GM13977 (cell line): ENCODE measurements around the gene ATP8A2.

Experiments
- DNase-seq: peaks from one replicate; pipeline ENCODE4 v3.0.0; 2012; ENCODE audit warnings: low spot score
- in situ Hi-C: fragments of 300-500 bp; cut with MboI; formaldehyde crosslinking; loops from one replicate; pipeline ENCODE4 v1.12.0; 2022; ENCODE audit warnings: low sequenced_read_pairs, low pct_unique_long_range_greater_than_20kb, mixed read lengths, inconsistent platforms; ENCODE audit not compliant: unreplicated experiment
- TF ChIP-seq, protein P1 (sequence below): IDR thresholded peaks from 2 replicates; pipeline ENCODE4 v1.5.1; 2012; ENCODE audit warnings: mild to moderate bottlenecking, control low read depth; ENCODE audit not compliant: insufficient read depth; ENCODE audit errors: extremely low read depth, missing control alignments

ATP8A2 gene

DNA sequence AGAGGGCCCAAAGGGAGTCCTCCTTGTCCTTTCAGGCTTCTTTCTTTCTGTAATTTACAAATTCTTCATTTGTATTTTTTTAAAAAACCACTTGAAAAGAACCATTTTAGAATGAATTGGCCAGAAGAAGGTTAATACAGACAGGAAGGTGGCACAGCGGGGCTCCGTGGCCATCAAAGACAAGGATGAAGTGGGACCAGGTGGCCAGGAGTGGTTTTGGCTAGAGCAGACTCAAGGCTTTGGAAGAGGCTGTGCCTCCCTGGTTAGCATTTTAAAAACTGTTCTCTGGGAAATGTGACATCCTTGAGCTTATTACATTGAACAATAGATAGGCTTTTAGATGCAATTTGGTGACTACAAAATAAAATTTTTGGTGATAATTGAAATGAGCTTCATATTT, 48.4 kb downstream of the ATP8A2 start:
- TF ChIP-seq, protein P1, sequence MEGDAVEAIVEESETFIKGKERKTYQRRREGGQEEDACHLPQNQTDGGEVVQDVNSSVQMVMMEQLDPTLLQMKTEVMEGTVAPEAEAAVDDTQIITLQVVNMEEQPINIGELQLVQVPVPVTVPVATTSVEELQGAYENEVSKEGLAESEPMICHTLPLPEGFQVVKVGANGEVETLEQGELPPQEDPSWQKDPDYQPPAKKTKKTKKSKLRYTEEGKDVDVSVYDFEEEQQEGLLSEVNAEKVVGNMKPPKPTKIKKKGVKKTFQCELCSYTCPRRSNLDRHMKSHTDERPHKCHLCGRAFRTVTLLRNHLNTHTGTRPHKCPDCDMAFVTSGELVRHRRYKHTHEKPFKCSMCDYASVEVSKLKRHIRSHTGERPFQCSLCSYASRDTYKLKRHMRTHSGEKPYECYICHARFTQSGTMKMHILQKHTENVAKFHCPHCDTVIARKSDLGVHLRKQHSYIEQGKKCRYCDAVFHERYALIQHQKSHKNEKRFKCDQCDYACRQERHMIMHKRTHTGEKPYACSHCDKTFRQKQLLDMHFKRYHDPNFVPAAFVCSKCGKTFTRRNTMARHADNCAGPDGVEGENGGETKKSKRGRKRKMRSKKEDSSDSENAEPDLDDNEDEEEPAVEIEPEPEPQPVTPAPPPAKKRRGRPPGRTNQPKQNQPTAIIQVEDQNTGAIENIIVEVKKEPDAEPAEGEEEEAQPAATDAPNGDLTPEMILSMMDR: no peak
- in situ Hi-C loops: no loop called here
- DNase-seq: no peak

DNA sequence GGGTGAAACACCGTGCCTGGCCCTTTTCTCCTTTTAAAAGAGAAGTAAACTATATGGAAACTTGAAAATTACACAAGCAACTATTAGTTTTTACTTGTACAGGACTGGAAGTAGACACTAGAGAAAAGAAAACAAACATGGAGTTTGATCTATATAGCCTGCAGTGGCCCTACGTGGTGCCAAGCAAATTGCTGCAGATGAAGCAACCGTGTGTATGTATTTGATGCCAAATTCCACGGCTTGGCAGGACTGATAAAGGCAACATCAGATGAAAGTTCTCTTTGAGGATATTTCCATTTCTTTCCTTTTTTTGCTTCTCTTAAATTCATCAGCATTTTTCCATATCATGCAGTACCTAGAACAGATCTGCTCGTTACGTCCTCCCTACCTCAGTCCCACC, 49.8 kb downstream of the ATP8A2 start:
- in situ Hi-C loops: no loop called here
- no peak for DNase-seq
- TF ChIP-seq, protein P1: no peak

DNA sequence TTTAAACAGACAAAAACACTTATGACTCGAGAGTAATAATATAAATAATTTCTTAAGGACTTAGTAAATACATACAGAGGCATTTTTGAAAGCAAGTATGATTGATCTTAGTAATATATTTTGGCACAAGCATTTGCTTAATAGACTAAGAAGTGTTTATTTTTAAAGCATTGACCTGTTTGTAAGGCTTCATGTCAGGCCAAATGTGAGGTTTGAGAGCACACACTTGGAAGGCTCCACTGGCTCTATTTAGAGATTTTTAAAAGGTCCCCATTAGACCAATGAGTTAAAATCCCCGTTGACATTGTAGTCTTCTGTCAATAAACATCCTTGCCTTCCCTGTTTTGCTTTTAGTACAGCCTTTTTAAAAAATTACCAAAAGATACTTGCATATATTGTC, 50.4 kb downstream of the ATP8A2 start:
- no peak for DNase-seq
- in situ Hi-C loops: no loop called here
- TF ChIP-seq, protein P1: no peak

DNA sequence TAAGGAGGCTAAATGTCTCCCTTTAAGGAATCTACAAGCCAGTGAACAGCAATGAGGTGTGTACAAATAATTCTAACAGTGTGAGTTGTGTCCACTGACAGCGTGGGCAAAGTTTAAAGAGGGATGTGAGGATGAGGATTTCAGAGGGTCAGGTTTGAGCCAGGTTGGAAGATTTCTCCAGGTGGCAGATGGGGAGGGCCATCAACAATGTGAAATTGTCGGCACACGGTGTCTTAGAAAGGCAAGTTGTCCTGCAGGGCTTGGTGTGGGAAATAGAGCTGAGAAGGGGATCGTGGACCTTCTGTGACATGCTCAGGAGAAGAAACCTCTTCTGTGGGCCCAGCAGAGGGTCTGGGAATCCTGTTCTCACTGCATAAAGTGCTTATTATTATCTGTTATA, 52.1 kb downstream of the ATP8A2 start:
- TF ChIP-seq, protein P1: no peak
- in situ Hi-C loops: no loop called here
- no peak for DNase-seq

DNA sequence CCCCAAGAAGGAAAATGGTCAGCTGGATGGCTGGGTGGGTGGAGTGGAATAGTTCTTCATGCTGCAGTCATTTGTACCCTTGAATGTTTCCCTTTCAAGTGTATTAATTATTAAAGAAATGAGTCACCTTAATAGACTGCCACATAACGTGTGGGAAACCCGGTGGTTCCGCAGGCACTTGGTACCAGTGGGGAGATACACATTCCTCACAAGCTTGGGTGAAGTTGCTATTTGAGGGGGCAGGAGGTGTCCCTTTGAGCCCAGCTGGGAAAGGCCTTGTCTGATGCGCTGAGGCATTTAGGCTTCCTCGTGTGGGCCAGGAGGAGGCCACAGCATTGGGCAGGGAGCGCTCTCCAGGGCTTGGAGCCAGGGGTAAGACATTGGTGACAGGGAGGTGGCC, 57.7 kb downstream of the ATP8A2 start:
- TF ChIP-seq, protein P1: no peak
- no peak for DNase-seq
- in situ Hi-C loops: no loop called here

DNA sequence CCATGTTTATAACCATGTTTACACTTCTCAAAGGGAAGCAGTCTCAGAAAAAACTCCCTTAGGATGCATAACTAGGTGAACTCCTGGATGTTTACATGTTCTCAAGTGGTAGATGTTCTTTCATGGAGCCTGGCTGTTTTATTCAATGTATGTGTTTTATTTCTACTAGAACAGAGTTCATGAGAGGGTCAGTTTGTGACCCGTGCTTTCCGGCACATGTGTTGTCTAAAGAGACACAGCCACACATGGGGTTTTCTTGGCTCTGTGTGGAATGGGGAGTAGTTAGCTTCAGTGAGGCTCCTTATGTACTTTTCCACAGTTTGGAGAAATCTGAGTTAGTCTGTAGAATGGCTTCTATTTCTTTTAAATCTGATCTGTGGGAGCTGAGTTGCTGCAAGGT, 60.9 kb downstream of the ATP8A2 start:
- TF ChIP-seq, protein P1: no peak
- DNase-seq: no peak
- in situ Hi-C loops: no loop called here

DNA sequence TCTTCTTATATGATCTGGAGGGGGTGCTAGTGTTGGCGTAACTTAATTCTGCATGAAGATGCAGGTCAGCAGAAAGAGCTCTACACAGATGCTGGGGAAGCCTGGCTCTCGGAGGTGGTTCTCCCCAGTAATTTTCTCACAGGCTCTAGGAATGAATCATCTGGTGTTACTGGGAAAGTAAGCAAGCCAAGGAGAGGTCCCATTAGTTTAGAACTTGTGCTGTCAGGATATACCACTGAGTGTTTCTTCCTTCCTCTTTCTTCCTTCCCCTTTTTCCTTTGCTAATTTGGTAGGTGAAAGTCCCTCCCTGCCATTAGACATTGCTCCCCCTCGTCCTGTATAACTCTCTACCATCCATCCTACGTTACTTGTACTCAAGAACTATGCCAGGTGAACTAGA, 68.3 kb downstream of the ATP8A2 start:
- no peak for DNase-seq
- TF ChIP-seq, protein P1: no peak
- in situ Hi-C loops: no loop called here
